A204.1 (cell line): ENCODE results near the gene MAPRE3.
A peak's percentile ranks its signal among the peaks of the same experiment; 100 is the strongest.
"Not testable (repeated sequence)": the region's sequence is repeated elsewhere in the genome, so short reads cannot be mapped to it uniquely, and the experiment has no call there.

ENCODE experiments used
- FAIRE-seq: peaks from 2 replicates; lab custom pipeline; 2012; peaks lifted over from hg19 to GRCh38; lab: Jason Lieb, UNC

The MAPRE3 gene

GRCh38 chr2:26970244-26970927 lies at the start of gene MAPRE3:
MAPRE3 (plus strand) TSS chr2:26970637; CDS start chr2:27022219, 51,582 bp downstream.
- FAIRE-seq = no peak

- FAIRE-seq = no peak
Observed at GRCh38 chr2:26921323-26921722, 49.1 kb upstream of the MAPRE3 start.

GRCh38 chr2:26922405-26923188 lies 47.8 kb upstream of the MAPRE3 start:
- FAIRE-seq = no peak

DNA sequence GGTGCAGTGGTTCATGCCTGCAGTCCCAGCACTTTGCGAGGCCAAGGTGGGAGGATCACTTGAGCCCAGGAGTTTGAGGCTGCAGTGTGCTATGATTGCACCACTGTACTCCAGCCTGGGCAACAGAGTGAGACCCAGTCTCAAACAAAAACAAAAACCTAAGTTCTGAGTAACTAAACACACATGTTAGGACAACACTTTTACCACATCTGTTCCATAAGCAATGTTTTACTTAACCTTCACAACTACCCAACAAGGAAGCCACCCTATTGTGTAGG lies 47.3 kb upstream of the MAPRE3 start:
- not testable (repeated sequence) for FAIRE-seq

DNA sequence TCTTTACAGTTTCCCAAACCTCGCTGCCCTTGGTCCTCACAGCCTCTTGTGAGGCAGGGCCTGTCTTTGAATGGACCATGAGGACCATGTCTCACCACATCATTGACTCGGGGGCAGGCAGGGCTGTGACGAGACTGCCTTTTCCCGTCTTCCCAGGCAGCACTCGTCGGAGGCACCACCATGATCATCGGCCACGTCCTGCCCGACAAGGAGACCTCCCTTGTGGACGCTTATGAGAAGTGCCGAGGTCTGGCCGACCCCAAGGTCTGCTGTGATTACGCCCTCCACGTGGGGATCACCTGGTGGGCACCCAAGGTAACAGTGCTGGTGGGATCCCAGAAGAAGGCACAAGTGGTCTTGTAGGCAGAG lies 45.7 kb upstream of the MAPRE3 start:
- no peak for FAIRE-seq

DNA sequence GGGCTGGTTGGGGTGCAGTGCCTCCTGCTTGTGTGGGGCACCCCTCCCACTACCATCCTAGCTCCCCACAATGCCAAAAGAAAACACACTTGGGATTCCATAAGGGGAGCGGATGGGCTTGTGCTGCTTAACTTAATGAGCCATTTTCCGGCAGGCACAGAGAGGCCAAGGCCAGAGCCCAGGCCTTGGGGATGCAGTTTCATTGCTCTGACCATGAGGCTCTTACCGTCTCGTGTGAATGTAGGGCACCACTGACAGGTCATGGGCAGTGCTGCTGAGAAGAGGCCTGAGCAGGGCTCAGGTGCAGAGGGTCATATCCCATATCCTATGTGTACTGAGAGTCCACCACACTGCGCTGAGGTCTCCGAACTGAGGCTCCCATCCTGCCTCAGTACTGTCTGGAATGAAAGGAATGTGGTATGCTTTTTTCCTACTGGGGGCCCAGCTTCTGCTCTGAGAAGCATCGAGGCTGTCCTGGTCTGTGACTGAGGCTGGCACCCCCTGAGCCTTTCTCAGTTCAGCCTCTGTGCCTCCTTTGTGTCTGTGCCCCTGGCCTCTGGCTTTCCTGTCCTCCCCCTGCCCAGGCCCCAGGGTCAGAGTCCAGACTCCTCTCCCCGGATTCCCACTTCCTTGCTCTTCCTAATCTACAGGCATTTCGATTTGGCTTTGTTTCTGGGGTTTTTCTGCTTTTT lies 45.2 kb upstream of the MAPRE3 start:
- FAIRE-seq = no peak

- no peak for FAIRE-seq
Observed at GRCh38 chr2:26927221-26927620, 43.2 kb upstream of the MAPRE3 start.

- FAIRE-seq = no peak
Observed at GRCh38 chr2:26932974-26933373, 37.5 kb upstream of the MAPRE3 start.

- FAIRE-seq = no peak
Observed at GRCh38 chr2:26933431-26934334, 36.8 kb upstream of the MAPRE3 start.

DNA sequence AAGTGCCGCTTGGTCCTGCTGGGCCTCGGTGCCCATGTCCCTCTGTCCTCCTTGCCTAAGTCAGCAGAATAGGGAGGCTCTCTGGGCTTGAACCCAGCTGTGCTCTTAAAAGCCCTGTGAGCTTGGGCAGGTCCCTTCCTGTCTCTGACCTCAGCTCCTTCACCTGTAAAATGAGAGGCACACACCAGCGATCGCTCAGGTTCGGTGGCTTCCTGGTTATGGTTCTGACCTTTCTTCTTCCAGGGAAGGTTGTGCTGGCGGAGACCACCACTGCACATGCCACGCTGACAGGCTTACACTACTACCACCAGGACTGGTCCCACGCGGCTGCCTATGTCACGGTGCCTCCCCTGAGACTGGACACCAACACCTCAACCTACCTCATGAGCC lies 36.1 kb upstream of the MAPRE3 start:
- no peak for FAIRE-seq

DNA sequence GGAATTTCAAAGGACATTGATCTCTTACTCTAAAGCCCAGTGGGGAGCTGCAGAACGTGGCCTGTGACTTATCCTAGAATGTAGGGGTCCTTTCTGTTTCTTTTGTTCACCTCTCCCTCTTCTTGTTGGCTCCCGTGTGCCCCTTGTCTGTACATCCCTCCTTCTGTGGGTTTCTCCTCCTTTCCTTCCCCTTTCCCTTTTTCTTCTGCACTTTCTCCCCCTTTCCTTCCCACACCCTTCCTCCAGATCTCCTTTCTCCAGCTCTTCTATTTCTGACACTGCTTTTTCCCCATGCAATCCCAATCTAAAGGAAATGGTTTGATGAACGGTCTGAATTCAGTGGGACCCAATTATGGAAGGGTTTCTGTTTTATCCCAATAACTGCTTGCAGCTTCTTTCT lies 35.5 kb upstream of the MAPRE3 start:
- no peak for FAIRE-seq

GRCh38 chr2:26936855-26937254 lies 33.6 kb upstream of the MAPRE3 start:
- no peak for FAIRE-seq

DNA sequence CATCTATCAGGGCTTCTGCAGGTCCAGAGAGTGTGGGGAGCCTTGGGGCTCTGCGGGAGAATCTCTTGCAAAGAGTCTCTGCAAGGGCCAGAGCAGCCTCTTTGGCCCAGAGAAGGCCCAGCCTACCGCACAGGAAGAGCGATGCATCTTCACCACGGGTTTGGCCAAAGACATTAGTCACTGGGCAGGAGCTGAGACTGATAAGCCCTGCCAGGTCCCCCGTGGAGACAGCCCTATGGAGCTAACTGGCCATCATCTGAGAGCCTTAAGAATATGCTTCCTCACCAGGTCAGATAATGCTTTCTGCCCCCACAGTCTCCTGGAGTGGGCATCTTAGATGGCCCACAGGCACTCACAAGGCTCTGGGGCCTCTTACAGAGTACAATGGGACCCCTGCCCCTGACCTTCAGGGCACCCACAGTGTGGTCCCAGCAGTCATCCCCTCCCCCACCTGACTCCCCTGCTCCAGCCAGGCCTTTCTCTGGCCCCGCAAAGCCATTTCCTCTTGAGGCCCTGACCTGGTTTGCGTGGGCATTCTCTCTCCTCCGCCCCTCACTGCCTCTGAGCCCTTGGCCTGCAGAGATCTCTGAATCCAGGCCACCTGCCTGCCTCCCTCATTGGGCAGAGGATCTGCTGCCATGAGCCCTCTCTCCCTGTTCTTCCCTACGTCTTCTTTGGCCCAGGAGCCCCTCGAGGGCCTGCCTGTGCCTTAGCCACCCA lies 31.9 kb upstream of the MAPRE3 start:
- FAIRE-seq = no peak

DNA sequence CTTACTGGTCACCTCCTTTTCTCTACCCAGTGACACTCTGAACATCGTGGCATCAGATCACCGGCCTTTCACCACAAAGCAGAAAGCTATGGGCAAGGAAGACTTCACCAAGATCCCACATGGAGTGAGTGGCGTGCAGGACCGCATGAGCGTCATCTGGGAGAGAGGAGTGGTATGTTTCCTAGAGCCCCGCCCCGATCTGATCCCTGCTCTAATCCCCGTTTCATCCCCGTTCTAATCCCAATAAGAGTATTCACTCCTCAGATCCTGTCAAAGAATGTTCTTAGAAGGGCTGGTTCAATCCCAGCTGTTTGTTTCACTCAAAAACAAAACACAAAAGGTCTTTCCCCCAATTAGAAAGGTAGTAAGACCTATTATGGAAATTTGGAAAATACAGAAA lies 30.4 kb upstream of the MAPRE3 start:
- no peak for FAIRE-seq

GRCh38 chr2:26941486-26941885 lies 29.0 kb upstream of the MAPRE3 start:
- FAIRE-seq = no peak

GRCh38 chr2:26942543-26943295 lies 27.7 kb upstream of the MAPRE3 start:
- FAIRE-seq = peak; percentile 65

- no peak for FAIRE-seq
Observed at GRCh38 chr2:26945991-26946750, 24.3 kb upstream of the MAPRE3 start.

DNA sequence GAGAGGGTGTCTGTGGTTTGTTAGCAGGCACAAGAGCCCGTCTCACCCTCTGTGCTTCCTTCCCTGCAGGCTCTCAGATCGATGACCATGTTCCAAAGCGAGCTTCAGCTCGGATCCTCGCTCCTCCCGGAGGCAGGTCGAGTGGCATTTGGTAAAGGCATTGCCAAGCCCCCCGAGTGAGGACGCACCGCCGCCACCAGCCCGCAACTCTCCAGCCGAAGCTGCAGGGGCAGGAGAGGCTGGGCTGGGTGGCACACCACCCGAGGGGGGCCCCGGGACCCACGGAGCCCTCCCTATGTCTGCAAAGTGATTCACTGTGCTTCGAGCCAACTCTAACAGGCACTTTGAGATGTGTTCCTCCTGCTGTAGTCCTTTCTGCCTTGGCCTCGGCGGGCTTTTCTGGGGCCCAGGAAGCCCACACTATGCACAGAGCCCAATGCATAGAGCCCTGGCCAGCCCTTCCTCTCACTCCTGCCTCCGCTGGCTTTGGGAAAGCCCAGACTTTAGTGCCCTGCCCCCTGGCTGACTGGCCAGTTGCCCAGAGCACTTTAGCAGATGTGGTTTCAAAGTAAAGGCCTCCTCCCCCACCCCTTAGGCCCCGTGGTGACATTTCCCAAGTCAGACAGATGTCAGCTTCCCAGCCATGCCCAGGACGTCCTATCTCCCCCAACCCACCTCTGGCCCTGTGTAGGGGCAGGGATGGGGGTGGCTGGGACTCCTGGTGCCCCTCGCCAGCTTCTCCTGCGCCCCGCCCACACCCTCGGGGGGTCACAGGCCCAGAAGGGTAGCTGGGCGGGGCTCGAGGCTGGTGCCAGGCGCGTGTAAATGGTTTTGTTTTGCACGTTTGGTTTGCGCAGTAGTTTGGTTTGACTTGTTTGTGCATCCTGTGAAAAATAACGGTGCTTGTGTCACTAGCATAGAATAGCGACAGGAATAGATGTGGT lies 23.3 kb upstream of the MAPRE3 start:
- no peak for FAIRE-seq

DNA sequence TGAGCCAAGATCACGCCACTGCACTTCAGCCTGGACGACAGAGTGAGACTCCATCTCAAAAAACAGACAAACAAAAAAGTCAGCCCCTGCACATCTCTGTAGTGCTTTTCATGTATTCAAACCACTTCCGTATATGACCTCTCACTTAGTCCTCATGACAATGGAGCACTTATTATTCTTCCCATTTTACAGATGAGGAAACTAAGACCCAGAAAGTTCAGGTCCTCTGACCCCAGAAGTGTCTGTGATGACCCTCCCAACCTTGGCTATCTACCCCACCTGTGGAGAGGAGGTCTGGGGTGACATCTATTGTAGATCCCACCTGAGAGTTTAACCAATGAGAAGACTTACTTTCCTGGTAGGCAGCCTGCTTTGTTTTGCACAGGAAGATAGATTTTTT lies 21.6 kb upstream of the MAPRE3 start:
- FAIRE-seq = no peak
